GM12872 (cell line): Measurements from ENCODE around the gene YWHAE.

Experiments
- CTCF ChIP-seq: IDR thresholded peaks from 3 replicates; pipeline ENCODE4 v1.5.1; 2011; ENCODE audit warnings: low read depth, mild to moderate bottlenecking, low read length, moderate library complexity; ENCODE audit not compliant: insufficient read depth

Gene YWHAE

GRCh38 chr17:1360975-1361374 lies 39.0 kb downstream of the YWHAE start:
- TF ChIP-seq CTCF: no peak

- no peak for TF ChIP-seq CTCF
These were observed 46.0 kb downstream of the YWHAE start for GRCh38 chr17:1354030-1354429.

- TF ChIP-seq CTCF: no peak
These were observed 48.1 kb downstream of the YWHAE start for GRCh38 chr17:1351971-1352370.

- no peak for TF ChIP-seq CTCF
These were observed 48.7 kb downstream of the YWHAE start for GRCh38 chr17:1351275-1351674.

- no peak for TF ChIP-seq CTCF
These were observed 52.3 kb downstream of the YWHAE start for GRCh38 chr17:1347589-1348323.

- no peak for TF ChIP-seq CTCF
These were observed 55.5 kb downstream of the YWHAE start for GRCh38 chr17:1344521-1344920.

GRCh38 chr17:1343554-1343953 lies 56.5 kb downstream of the YWHAE start:
- TF ChIP-seq CTCF: no peak
